ENCODE results near the gene KCNS1. TPM values are rescaled to one million over a fixed set of nuclear protein-coding genes. Genes with fewer than 3 reads are reported as not detected.

KCNS1 gene
- total and polyA plus RNA-seq, 2 of the 8 experiments (the other 6 are each of a cell fraction or from before 2014, with no cell fraction given), result 1.4 to 1.8 TPM

DNA sequence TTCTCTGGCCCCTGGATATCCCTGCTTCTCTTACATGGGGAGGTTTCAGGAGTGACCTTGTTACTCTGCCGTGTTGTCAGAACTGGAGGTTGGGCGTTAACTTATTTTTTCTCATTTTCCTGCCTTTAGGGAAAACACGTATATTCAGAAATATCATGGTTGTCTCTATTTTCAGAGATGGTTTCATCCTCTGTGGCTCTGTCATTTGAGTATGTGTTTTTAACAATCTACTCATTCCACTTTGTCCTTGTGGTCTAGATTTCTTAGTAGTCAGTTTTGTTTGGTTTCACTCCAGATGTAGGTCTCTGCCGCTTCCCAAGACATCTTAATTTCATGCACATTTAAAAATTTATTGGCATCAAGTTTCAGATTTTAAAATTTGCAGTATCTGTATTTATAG lies 45.9 kb downstream of the KCNS1 start:
- no peak for FAIRE-seq

More for the DNA sequence above, 45.9 kb downstream of the KCNS1 start:
- H2BK12ac ChIP-seq (ENCODE audit: low read depth, low read length), result no peak overlapping the region
- H3K79me1 ChIP-seq (ENCODE audit: low read depth, low read length), result no peaks in the 10 kb centered on the region
- H3K9ac ChIP-seq (replicated peaks in 1 of 4; ENCODE audit: extremely low read depth in 1 of 4, low read depth in 3 of 4, low read length in 3 of 4), result no peak overlapping the region
- no peak overlapping the region for H3K23ac ChIP-seq (ENCODE audit: insufficient read length)
- H3K23me2 ChIP-seq (ENCODE audit: low read depth, low read length), result no peaks in the 10 kb centered on the region
- H3K27me3 ChIP-seq (replicated peaks in 1 of 4; ENCODE audit: control insufficient read depth in 3 of 4, extremely low read depth in 1 of 4, insufficient read depth in 3 of 4, low read length in 3 of 4), result no peaks in the 10 kb centered on the region
- no peaks in the 10 kb centered on the region for H3K4me1 ChIP-seq (replicated peaks in 1 of 4; ENCODE audit: control insufficient read depth in 3 of 4, insufficient read depth in 4 of 4, low read length in 3 of 4)
- CTCF ChIA-PET (ENCODE audit: partially characterized antibody), result interaction anchor here (5.9 to 15.3 kb wide), 2 partner anchors 12 to 43 kb away, joined by 32 to 233 read pairs; partner anchors contain the start of gene KCNS1
- no peak overlapping the region for H2AK5ac ChIP-seq (ENCODE audit: low read depth, low read length)
- H4K8ac ChIP-seq (ENCODE audit: extremely low read depth, insufficient read depth, low read length), result no peak overlapping the region
- H2BK20ac ChIP-seq (ENCODE audit: low read length), result no peak overlapping the region
- no peak overlapping the region for H2BK120ac ChIP-seq (replicated peaks; ENCODE audit: low read depth, low read length)
- no peak for TF ChIP-seq KDM1A (IDR thresholded peaks at IDR 0.05; ENCODE audit: borderline replicate concordance, low read length)
- TF ChIP-seq SRF (IDR thresholded peaks at IDR 0.05; ENCODE audit: low read depth, low read length), result no peak
- no peak for TF ChIP-seq BACH1 (IDR thresholded peaks at IDR 0.05; ENCODE audit: low read length)
- TF ChIP-seq POU5F1 (IDR thresholded peaks at IDR 0.05; ENCODE audit: low read depth, low read length), result no peak
- TF ChIP-seq SIX5 (IDR thresholded peaks at IDR 0.05; ENCODE audit: low read depth, low read length), result no peak
- TF ChIP-seq NRF1 (IDR thresholded peaks at IDR 0.05; ENCODE audit: low read depth, low read length), result no peak
- TF ChIP-seq SUZ12 (IDR thresholded peaks at IDR 0.05; ENCODE audit: low read length), result no peak
- TF ChIP-seq TBP (IDR thresholded peaks at IDR 0.05; ENCODE audit: low read depth, low read length), result no peak
- no peak for TF ChIP-seq TAF1 (IDR thresholded peaks at IDR 0.05; ENCODE audit: low read depth, low read length)
- TF ChIP-seq GABPA (IDR thresholded peaks at IDR 0.05; ENCODE audit: borderline replicate concordance, insufficient read depth, low read length), result no peak
- TF ChIP-seq CREB1 (IDR thresholded peaks at IDR 0.05), result no peak
- TF ChIP-seq RBBP5 (IDR thresholded peaks at IDR 0.05; ENCODE audit: borderline replicate concordance, low read depth, low read length), result no peak
- TF ChIP-seq SP2 (IDR thresholded peaks at IDR 0.05; ENCODE audit: low read length), result no peak
- TF ChIP-seq FOSL1 (IDR thresholded peaks at IDR 0.05; ENCODE audit: insufficient read depth, low read depth, low read length), result no peak
- TF ChIP-seq PHF8 (conservative IDR thresholded peaks at IDR 0.05; ENCODE audit: low read depth, low read length), result no peak
- DNase-seq (ENCODE audit: low read depth in 1 of 2, low spot score in 2 of 2), result no peak
- no peaks in the 10 kb centered on the region for H3K36me3 ChIP-seq (ENCODE audit: control insufficient read depth in 2 of 4, insufficient read depth in 4 of 4, low read length in 3 of 4)
- H3K18ac ChIP-seq (ENCODE audit: extremely low read depth, low read length), result no peak overlapping the region
- H4K5ac ChIP-seq (ENCODE audit: insufficient read length, low read depth, low read length), result no peak overlapping the region
- H3K79me2 ChIP-seq (ENCODE audit: control insufficient read depth in 1 of 2, insufficient read depth in 2 of 2, low read length in 2 of 2), result no peaks in the 10 kb centered on the region
- no peak overlapping the region for H3K4me3 ChIP-seq (ENCODE audit: extremely low read depth in 1 of 4, insufficient read depth in 2 of 4, low read depth in 3 of 4, low read length in 4 of 4)
- no peak overlapping the region for H2BK15ac ChIP-seq (ENCODE audit: low read length)
- H2AFZ ChIP-seq (ENCODE audit: low read length), result no peak overlapping the region
- H4K20me1 ChIP-seq (replicated peaks in 1 of 2; ENCODE audit: control insufficient read depth in 1 of 2, insufficient read depth in 2 of 2, low read length in 2 of 2), result no peaks in the 10 kb centered on the region
- WGBS, 2 experiments (ENCODE audit: extremely low coverage in 1 of 2, insufficient coverage in 1 of 2, insufficient read length in 1 of 2, insufficient replicate concordance in 2 of 2, low coverage in 1 of 2, low lambda C conversion rate in 2 of 2, missing lambda C conversion rate in 1 of 2), result 89% methylated on average over 4 of the region's 4 CpGs; no CpG with 5 or more reads in 1 of the 2 experiments
- no peak overlapping the region for H4K91ac ChIP-seq (replicated peaks; ENCODE audit: insufficient read length, low read length)
- no peak overlapping the region for H3K27ac ChIP-seq (ENCODE audit: low read depth, low read length)
- H3K4ac ChIP-seq (replicated peaks; ENCODE audit: insufficient read length, low read depth, low read length), result no peak overlapping the region
- H3K4me2 ChIP-seq (ENCODE audit: insufficient read depth in 1 of 2, low read depth in 2 of 2, low read length in 2 of 2), result no peak overlapping the region
- no peak overlapping the region for H2BK5ac ChIP-seq (ENCODE audit: low read depth, low read length)
- POLR2A ChIA-PET (ENCODE audit: partially characterized antibody), result no interaction called here
- H3K9me3 ChIP-seq (ENCODE audit: insufficient read depth in 2 of 2, low read depth in 1 of 2, low read length in 1 of 2), result no peaks in the 10 kb centered on the region
- no peak overlapping the region for H3K14ac ChIP-seq (ENCODE audit: insufficient read length)
- no peak overlapping the region for H3K56ac ChIP-seq (replicated peaks; ENCODE audit: insufficient read length, low read depth, low read length)
